HG02973 (cell line): ENCODE measurements around the gene SPAG16.
"Not testable (repeated sequence)": the region's sequence is repeated elsewhere in the genome, so short reads cannot be mapped to it uniquely, and the experiment has no call there.

Experiments used
- ATAC-seq: cut with Tn5 transposase; IDR thresholded peaks from one replicate; pipeline ENCODE4 v1.9.1; 2021; ENCODE audit warnings: moderate library complexity; ENCODE audit not compliant: unreplicated experiment

The SPAG16 gene

DNA sequence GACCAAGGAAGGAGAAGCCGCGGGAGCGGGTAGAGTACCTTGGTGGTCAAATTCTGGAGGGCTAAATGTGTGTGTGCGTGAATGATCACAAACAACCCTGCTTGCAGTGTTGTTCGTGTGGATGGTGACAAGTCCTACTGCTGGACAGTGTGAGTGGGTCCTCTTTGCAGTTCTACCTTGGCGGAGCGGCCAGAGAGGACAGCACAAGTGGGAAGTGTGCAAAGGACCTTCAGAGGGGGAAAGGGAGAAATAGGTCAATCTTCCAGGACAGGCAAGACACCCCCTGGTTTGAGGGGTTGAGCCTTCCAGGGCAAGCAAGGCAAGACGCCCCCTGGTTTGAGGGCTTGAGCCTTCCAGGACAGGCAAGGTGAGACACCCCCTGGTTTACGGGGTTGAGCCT, 122.8 kb downstream of the SPAG16 start:
- not testable (repeated sequence) for ATAC-seq

DNA sequence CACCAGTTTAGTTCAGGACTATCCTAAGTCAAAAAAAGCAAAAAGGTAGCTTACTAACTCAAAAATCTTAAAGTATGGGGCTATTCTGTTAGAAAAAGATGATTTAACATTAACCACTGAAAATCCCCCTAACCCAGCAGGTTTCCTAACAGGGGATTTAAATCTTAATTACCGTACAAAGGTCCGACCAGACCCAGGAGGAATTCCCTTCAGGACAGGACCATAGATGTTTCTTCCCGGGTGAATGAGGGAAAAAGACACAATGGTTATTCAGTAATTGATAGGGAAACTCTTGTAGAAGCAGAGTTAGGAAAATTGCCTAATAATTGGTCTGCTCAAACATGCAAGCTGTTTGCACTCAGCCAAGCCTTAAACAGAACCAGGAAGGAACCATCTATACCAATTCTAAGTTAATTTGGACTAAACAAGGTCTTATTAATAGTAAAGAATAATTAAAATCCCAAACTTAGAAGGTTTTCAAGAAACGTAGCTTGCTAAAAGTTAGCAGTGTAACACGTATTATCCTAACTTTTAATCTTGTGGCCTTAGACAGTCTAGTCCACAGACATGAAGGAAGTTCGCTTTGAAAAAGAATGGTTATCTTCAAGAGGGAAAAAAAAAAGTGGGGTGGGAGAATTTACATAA, 124.3 kb downstream of the SPAG16 start:
- ATAC-seq = not testable (repeated sequence)

GRCh38 chr2:213410687-213411086, 126.4 kb downstream of the SPAG16 start:
- ATAC-seq = not testable (repeated sequence)

DNA sequence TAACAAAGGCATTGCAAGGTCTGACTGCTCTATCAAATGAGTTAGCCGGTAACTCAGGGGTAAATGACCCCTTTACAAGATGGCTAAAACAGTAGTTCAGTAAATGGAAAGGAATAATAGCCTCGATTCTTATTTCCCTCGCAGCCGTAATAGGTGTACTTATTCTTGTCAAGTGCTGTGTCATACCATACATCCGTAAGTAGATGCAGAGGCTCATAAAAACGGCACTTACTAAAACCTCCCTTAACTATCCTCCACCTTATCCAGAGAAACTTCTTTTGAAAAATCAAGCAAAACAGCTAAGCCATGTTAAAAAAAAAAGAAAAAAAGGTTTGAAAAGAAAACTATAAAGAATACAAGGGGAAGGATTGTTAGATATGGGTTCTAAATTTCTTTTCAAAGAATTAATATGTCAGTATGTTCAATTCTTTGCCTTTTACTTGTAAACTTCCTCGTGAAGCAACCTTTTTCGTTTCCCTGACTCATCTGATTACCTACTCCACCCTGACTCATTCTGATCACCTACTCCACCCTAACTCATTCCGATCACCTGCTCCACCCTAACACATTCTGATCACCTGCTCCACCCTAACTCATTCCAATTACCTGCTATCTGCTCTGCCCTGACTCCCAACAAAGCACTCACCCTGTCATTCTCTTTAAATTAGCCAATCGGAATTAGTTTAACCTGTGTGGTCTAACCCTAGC, 127.5 kb downstream of the SPAG16 start:
- no peak for ATAC-seq

DNA sequence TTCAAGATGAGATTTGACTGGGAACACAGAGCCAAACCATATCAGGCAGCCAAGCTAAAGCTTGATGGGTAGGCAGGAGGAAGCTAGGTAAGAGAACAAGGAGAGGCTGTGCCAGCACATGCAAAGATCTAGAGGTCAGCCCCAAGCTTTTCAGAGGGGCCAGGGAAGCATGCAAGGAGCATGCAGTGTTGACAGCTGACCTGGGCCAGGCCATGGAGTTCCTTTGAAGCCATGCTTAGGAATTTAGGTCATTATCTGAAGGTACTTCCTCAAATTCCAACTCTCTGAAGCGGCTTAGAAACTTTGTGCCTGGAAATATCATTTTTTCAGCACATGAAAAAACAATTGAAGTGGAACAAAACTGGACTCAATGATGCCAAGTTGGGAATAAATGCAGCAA, 130.8 kb downstream of the SPAG16 start:
- no peak for ATAC-seq

DNA sequence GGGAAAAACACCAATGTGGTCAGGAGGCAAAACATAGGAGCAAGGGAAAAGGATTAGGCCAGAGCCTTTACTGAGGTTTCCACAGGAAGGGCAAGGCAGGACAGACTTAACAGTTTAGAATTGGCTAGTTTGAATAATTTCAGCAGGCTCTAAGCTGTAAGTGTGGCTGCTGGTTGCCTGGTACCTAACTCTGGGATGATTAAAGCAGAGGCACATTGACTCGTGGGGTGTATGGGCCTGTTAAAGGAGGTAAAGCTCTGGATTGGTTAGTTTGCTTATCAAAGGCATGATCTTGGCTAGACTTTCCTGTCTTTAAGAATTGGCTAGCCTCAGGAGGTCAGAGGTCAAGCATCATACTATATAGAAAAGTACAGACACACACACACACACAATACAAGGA, 132.6 kb downstream of the SPAG16 start:
- no peak for ATAC-seq

GRCh38 chr2:213419980-213420379, 135.7 kb downstream of the SPAG16 start:
- no peak for ATAC-seq

DNA sequence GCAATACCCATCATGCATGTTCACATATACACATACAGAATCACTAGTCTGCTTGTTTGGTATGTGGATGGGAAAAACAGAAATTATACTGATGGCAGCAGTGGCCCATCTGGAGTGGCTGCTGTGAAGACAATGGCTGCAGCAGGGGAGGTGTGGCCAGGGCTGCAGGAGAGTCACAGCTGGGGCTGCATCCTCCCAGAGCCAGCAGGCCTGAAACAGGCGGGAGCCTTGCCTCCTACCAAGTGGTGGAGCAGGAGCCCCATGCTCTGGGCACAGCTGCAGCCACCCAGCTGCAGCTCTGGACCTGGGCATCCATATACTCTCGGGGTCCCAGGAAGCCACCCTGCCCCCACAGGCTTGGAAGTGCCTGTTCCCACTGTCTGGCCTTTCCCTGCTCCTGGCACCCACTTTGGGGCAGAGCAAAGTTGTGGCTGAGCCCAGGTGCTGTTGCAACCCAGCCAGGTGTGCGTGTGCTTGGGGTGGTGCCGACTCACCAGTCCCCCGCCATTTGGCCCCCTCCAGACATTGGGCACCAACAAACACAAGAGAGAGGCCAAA, 136.6 kb downstream of the SPAG16 start:
- ATAC-seq = no peak

DNA sequence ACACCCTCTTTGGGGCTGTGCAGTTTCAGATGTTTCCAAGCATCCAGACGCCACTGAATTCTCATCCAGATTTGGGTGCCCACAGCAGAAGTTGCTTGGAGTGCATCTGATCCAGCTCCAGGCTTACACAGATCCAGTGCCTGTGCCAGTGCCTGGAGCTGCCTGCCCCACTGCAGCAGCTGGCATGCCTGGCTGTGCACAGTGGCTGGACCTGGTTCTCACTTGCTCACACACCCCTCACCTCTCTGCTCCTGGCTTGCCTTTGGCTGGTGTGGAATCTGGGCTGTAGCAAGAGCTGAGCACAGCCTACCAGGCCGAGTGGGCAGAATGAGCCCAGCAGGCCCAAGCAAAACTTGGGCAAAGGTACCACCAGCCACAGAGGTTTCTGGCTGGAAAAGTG, 137.9 kb downstream of the SPAG16 start:
- ATAC-seq = no peak

GRCh38 chr2:213425618-213426017, 141.4 kb downstream of the SPAG16 start:
- no peak for ATAC-seq

GRCh38 chr2:213429516-213429915, 145.3 kb downstream of the SPAG16 start:
- ATAC-seq = no peak

- no peak for ATAC-seq
Observed at GRCh38 chr2:213443921-213444320, 159.7 kb downstream of the SPAG16 start.

GRCh38 chr2:213451542-213452239, 167.4 kb downstream of the SPAG16 start:
- no peak for ATAC-seq

DNA sequence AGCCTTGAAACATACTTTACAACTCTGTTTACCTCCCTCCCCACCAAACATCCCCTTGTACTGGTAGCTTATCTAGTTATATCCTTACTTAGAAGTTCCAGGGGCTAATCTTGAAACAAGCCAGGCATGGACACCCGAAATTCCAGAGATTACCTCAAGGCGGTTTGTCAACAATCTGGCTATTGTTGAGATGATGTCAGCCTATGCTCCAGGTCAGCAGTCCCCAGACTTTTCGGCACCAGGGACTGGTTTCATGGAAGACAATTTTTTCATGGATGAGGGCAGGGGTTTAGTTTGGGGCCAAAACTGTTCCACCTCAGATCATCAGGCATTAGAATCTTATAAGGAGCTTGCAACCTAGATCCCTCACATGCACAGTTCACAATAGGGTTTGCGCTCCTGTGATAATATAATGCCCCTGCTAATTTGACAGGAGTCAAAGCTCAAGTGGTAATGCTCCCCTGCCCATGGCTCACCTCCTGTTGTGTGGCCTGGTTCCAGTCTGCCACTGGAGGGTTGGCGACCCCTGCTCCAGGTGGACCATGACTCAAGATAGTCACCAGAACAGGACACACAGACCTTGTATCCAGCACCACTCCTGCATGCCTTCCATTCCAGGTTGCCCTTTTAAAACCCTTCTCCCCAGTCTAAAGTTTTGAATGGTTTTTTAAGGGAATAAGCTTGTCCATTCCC, 171.2 kb downstream of the SPAG16 start:
- ATAC-seq = no peak

GRCh38 chr2:213475433-213475832, 191.2 kb downstream of the SPAG16 start:
- ATAC-seq = no peak

- no peak for ATAC-seq
Observed at GRCh38 chr2:213476641-213477040, 192.4 kb downstream of the SPAG16 start.

DNA sequence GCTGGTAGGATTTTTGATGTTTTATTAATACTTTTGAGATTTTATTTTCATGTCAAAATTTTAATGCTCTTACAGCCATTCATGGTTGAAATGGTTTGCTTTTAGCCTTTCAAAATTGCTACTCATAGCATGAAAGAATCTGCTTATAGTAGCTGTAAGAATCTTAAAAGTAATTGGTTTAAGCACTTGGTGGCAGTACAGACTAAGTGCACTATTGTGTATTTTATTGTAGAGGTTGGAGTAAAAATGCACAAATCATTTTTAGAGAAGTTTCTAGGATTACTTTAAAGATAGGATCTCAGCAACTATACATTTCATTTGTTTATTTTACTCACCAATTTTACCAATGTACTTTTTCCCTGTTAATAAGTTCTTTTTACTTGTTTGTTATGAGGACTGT, 205.8 kb downstream of the SPAG16 start:
- ATAC-seq = no peak

GRCh38 chr2:213491376-213491775, 207.1 kb downstream of the SPAG16 start:
- no peak for ATAC-seq

- ATAC-seq = no peak
Observed at GRCh38 chr2:213496226-213496625, 212.0 kb downstream of the SPAG16 start.

DNA sequence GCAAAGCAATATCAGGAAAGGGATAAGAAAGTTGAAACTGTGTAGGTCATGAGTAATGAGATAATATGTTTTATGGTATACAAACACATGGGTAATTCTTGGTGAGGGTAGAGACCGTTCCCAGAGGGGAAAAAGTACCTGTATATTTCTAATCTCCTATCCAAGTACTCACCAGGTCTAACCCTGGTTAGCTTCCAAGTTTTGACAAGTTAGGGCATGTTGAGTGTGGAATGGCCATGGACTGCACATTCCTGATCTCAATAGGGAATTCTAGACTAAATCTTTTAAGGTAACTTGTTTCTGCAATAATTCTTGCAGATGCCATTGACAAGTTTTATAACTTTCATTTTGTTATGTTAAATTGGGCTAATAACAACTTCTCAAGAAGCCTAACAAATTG, 216.6 kb downstream of the SPAG16 start:
- ATAC-seq = no peak

DNA sequence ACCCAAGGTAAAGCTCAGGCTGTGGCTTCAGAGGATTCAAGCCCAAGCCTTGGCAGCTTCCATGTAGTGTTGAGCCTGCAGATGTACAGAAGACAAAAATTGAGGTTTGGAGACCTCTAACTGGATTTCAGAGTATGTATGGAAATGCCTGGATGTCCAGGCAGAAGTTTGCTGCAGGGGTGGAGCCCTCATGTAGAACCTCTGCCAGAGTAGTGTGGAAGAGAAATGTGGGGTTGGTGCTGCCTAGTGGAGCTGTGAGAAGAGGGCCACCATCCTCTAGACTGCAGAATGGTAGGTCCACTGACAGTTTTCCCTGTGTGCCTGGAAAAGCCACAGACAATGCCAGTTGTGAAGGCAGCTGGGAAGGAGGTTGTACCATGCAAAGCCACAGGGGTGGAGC, 239.9 kb downstream of the SPAG16 start:
- ATAC-seq = no peak
